GM12892 (cell line): Measurements from ENCODE around the gene MED13L.

Experiments
- DNase-seq: peaks from one replicate; pipeline ENCODE4 v3.0.0; 2011; ENCODE audit not compliant: insufficient read length
- FAIRE-seq: peaks from 2 replicates; lab custom pipeline; 2011; peaks lifted over from hg19 to GRCh38; lab: Jason Lieb, UNC
- POLR2A ChIP-seq: IDR thresholded peaks from 2 replicates; pipeline ENCODE4 v1.6.1; 2011; ENCODE audit warnings: low read depth, low read length, control low read depth
- POLR2AphosphoS5 ChIP-seq: IDR thresholded peaks from 2 replicates; pipeline ENCODE4 v1.6.1; 2011; ENCODE audit warnings: low read depth, low read length, control low read depth
- TAF1 ChIP-seq: IDR thresholded peaks from 2 replicates; pipeline ENCODE4 v1.6.1; 2011; ENCODE audit warnings: low read depth, mild to moderate bottlenecking, control low read depth, low read length, borderline replicate concordance

Gene MED13L

DNA sequence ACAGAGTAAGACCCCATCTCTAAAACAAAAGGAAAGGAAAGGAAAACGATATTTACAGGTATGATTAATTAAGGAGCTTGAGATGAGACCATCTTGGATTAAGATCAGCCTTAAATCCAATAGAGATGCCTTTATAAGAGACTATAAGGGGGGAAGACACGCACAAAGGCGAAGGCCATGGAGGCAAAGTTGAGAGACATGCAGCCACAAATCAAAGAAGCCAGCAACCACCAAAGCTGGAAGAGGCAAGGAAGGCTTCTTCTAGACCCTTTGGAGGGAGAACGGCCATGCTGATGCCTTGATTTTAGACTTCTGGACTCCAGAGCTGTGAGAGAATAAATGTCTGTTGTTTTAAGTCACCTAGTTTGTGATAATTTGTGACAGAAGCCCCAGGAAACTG lies 39.6 kb upstream of the MED13L start:
- FAIRE-seq = no peak
- no peak for TF ChIP-seq POLR2A
- no peak for TF ChIP-seq TAF1
- TF ChIP-seq POLR2AphosphoS5 = no peak
- DNase-seq = no peak

- FAIRE-seq (no peak), DNase-seq (no peak)
Observed at GRCh38 chr12:116314477-116314876, 37.0 kb upstream of the MED13L start.

DNA sequence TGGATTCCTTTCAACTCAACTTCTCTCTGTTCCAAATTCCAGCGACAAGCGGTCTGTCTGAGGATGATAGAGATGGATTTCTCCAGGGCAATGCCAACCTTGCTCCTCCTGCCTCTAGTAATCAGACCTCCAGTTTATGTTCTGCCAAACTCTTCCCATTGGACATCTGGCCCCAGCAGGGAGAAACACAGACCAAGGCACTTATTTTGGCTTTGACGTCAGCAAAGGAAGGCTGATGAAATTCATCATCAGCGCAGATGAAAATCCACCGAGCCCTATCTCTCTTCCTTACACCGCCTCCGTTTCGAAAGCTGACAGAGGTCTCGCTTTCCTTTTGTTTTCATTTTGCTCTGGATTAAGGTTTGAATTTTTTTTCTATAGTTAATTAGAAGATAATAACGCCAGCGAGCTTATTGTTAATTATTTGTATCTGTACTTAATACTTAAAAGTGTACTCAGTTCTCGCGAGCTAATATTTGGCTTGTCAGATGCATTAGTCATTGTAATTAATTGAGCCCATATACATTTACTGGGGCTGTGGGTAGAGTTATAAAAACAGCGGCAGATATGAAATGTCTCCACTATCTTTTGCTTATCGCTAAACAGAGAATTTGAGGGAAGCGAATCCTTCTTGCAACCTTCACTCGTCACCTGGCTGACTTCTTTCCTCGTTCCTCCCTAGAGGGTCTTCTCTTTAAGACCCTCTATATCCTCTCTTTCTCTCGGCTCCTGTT lies 35.9 kb upstream of the MED13L start:
- no peak for FAIRE-seq
- TF ChIP-seq TAF1 (no peak), POLR2A (no peak), POLR2AphosphoS5 (no peak)
- no peak for DNase-seq

More at GRCh38 chr12:116314477-116314876, 37.0 kb upstream of the MED13L start:
- no peak for TF ChIP-seq POLR2A
- TF ChIP-seq POLR2AphosphoS5 = no peak
- TF ChIP-seq TAF1 = no peak

GRCh38 chr12:116310082-116310481 lies 32.6 kb upstream of the MED13L start:
- DNase-seq = no peak
- no peak for FAIRE-seq
- TF ChIP-seq POLR2A = no peak
- TF ChIP-seq POLR2AphosphoS5 = no peak
- no peak for TF ChIP-seq TAF1

DNA sequence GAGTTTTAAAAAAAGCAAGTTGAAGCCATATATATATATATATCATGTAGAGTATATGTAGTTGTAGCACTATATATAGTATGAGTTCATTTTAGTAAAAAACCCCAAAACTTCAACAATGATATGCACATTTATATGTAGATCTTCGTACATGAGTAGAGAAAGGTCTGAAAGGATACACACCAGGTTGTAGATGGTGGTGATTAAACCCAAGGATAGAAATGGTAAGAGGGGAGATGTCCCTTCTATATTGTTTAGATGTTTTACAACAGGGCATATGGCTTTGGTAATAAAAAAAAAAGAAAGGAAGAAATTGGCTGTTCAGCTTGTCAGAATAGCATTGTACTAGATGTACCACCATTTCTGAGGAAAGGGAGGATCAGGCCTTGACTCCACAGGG lies 31.9 kb upstream of the MED13L start:
- TF ChIP-seq POLR2A (no peak), TAF1 (no peak), POLR2AphosphoS5 (no peak)
- no peak for FAIRE-seq

DNA sequence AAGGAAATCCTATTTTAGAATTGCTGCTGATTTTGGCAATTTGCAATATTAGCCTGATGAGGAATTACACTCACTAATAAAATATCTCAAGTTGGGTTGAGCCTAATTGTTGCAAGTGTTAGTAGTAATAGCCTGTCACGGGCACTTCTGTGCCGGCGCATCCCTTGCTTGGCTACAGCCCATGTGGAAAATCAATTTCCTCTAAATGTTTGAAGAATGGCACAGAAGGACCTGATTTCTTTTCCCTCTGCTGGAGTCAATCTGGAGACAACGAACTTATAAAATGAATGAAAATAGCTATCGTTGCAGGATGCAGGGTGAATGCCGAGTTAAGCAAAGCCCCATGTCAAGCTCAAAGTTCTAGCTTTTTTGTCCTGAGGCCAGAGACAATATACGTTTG lies 31.2 kb upstream of the MED13L start:
- no peak for FAIRE-seq
- no peak for DNase-seq
- no peak for TF ChIP-seq POLR2AphosphoS5
- no peak for TF ChIP-seq TAF1
- no peak for TF ChIP-seq POLR2A

More for the DNA sequence above, 31.9 kb upstream of the MED13L start:
- DNase-seq = no peak

GRCh38 chr12:116306968-116307367 lies 29.5 kb upstream of the MED13L start:
- FAIRE-seq = no peak
- DNase-seq = no peak

GRCh38 chr12:116306506-116306905 lies 29.0 kb upstream of the MED13L start:
- FAIRE-seq = no peak
- TF ChIP-seq POLR2AphosphoS5 = no peak
- no peak for TF ChIP-seq POLR2A
- TF ChIP-seq TAF1 = no peak

More at GRCh38 chr12:116306968-116307367, 29.5 kb upstream of the MED13L start:
- TF ChIP-seq POLR2A = no peak
- TF ChIP-seq TAF1 = no peak
- no peak for TF ChIP-seq POLR2AphosphoS5

GRCh38 chr12:116304621-116305020 lies 27.1 kb upstream of the MED13L start:
- no peak for FAIRE-seq
- DNase-seq = no peak
- TF ChIP-seq POLR2AphosphoS5 (no peak), TAF1 (no peak), POLR2A (no peak)

More at GRCh38 chr12:116306506-116306905, 29.0 kb upstream of the MED13L start:
- no peak for DNase-seq

GRCh38 chr12:116303929-116304328 lies 26.4 kb upstream of the MED13L start:
- no peak for FAIRE-seq
- no peak for TF ChIP-seq TAF1
- no peak for TF ChIP-seq POLR2A
- TF ChIP-seq POLR2AphosphoS5 = no peak
- DNase-seq = no peak

DNA sequence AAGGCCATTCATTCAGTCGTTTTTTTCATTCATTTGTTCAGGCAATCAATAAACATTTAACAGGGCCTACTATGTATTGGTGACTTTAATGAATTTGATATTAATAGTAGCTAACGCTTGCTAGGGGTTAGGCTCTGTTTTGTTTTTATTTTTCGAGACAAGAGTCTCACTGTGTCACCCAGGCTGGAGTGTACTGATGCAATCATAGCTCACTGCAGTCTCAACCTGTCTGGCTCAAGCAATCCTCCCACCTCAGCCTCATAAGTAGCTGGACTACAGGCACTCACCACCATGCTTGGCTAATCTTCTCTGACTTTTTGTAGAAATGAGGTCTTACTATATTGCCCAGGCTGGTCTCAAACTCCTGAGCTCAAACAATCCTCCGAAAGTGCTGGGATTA lies 25.6 kb upstream of the MED13L start:
- TF ChIP-seq POLR2A (no peak), TAF1 (no peak), POLR2AphosphoS5 (no peak)
- no peak for DNase-seq
- no peak for FAIRE-seq
